Gastroesophageal sphincter (tissue), 3 donors: ENCODE data around the gene CSNK1D.
"Not testable (repeated sequence)": the region's sequence is repeated elsewhere in the genome, so short reads cannot be mapped to it uniquely, and the experiment has no call there.

Source experiments
- EP300 ChIP-seq: sonication (generic); formaldehyde crosslinking; IDR thresholded peaks from one replicate; pipeline ENCODE4 v1.6.1; 2017; ENCODE audit warnings: antibody characterized with exemption, mild to moderate bottlenecking
- POLR2A ChIP-seq, 2 donors: fragments of 450-650 bp; IDR thresholded peaks; one replicate each; pipeline ENCODE4 v1.6.1; 2017; ENCODE audit warnings: antibody characterized with exemption in 2 of 2, mild to moderate bottlenecking in 2 of 2, moderate library complexity in 1 of 2
- POLR2AphosphoS5 ChIP-seq: sonication (generic); formaldehyde crosslinking; IDR thresholded peaks from one replicate; pipeline ENCODE4 v1.6.1; 2017; ENCODE audit warnings: antibody characterized with exemption
- TF ChIP-seq, protein P1 (sequence below), 4 experiments: fragments of 200-600 bp in 2 of 4; fragments of 450-650 bp in 2 of 4; sonication (generic) in 1 of 4; IDR thresholded peaks; one replicate each; pipeline ENCODE4 v1.5.1; 2017 to 2019; ENCODE audit warnings: antibody characterized with exemption in 4 of 4, mild to moderate bottlenecking in 2 of 4, moderate library complexity in 2 of 4

DNA sequence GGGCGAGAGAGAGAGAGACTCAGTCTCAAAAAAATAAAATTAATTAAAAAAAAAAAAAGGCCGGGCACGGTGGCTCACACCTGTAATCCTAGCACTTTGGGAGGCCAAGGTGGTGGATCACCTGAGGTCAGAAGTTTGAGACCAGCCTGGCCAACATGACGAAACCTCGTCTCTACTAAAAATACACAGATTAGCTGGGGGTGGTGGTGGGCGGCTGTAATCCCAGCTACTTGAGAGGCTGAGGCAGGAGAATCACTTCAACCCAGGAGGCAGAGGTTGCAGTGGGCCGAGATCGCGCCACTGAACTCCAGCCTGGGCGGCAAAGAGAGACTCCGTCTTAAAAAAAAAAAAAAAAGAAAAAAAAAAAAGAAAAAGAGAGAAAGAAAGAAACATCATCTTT lies 62.8 kb downstream of the CSNK1D start:
- TF ChIP-seq, protein P1, sequence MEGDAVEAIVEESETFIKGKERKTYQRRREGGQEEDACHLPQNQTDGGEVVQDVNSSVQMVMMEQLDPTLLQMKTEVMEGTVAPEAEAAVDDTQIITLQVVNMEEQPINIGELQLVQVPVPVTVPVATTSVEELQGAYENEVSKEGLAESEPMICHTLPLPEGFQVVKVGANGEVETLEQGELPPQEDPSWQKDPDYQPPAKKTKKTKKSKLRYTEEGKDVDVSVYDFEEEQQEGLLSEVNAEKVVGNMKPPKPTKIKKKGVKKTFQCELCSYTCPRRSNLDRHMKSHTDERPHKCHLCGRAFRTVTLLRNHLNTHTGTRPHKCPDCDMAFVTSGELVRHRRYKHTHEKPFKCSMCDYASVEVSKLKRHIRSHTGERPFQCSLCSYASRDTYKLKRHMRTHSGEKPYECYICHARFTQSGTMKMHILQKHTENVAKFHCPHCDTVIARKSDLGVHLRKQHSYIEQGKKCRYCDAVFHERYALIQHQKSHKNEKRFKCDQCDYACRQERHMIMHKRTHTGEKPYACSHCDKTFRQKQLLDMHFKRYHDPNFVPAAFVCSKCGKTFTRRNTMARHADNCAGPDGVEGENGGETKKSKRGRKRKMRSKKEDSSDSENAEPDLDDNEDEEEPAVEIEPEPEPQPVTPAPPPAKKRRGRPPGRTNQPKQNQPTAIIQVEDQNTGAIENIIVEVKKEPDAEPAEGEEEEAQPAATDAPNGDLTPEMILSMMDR (IDR thresholded peaks at IDR 0.05) = not testable (repeated sequence)
- not testable (repeated sequence) for TF ChIP-seq POLR2AphosphoS5; EP300; POLR2A (IDR thresholded peaks at IDR 0.05)
